Measurements from ENCODE around the gene GRM1.

- TF ChIP-seq EZH2 (IDR thresholded peaks at IDR 0.05) (no peak), FOXP2 (optimal IDR thresholded peaks at IDR 0.05; ENCODE audit: control extremely low read depth, extremely low read length, insufficient read depth) (no peak)
Measured at GRCh38 chr6:146240322-146240721, 211.5 kb downstream of the GRM1 start.
